GM12878 (cell line): Measurements from ENCODE around the gene ADAMTS4. TPM values are rescaled to one million over a fixed set of nuclear protein-coding genes. Genes with fewer than 3 reads are reported as not detected.

Source experiments
- ATAC-seq: fragments of 200-7000 bp; cut with Tn5 transposase; 3 replicates; pipeline ENCODE4 v1.9.1; 2020; ENCODE audit warnings: mild to moderate bottlenecking, moderate library complexity
- BruUV-seq: library from RNA; stranded (reverse); fragments of 400-500 nt; replicated peaks from 2 replicates; lab custom pipeline; 2021; lab: Mats Ljungman, UMichigan
- CTCF ChIA-PET: fragments of 300-600 bp; sonication (Branson Sonifier 250); formaldehyde crosslinking; extraction: SDS; loops from one replicate; lab custom pipeline; 2021; ENCODE audit warnings: inconsistent platforms; lab: Yijun Ruan, JAX
- POLR2A ChIA-PET: fragments of 350-600 bp; formaldehyde crosslinking; extraction: SDS; loops from one replicate; lab custom pipeline; 2021; ENCODE audit warnings: inconsistent platforms; lab: Charles Lee
- RAD21 ChIA-PET: fragments of 300-600 bp; sonication (Branson Sonifier 250); formaldehyde crosslinking; loops from one replicate; lab custom pipeline; 2023; ENCODE audit warnings: antibody characterized with exemption; ENCODE audit not compliant: unreplicated experiment; lab: Charles Lee
- SMC1A ChIA-PET: fragments of 300-600 bp; sonication (Branson Sonifier 250); formaldehyde crosslinking; loops from one replicate; lab custom pipeline; 2023; ENCODE audit not compliant: unreplicated experiment, uncharacterized antibody; lab: Charles Lee
- DNase-seq: peaks from one replicate; pipeline ENCODE4 v3.0.0-alpha.2; 2011; ENCODE audit warnings: low read depth, low spot score
- FAIRE-seq: peaks from 3 replicates; lab custom pipeline; 2011; peaks lifted over from hg19 to GRCh38; lab: Jason Lieb, UNC
- H2AFZ ChIP-seq: 2 replicates; pipeline ENCODE4 v1.6.0; 2011; ENCODE audit warnings: low read depth, low read length, control low read depth; ENCODE audit not compliant: control insufficient read depth
- H3K27ac ChIP-seq: 2 replicates; pipeline ENCODE4 v1.5.1; 2011; ENCODE audit warnings: control low read depth; ENCODE audit not compliant: control insufficient read depth, insufficient read depth
- H3K27me3 ChIP-seq, 2 experiments: replicated peaks in 1 of 2; 2 replicates each; pipeline versions ENCODE4 v1.6.0 to v1.6.1; 2011; ENCODE audit warnings: low read length in 1 of 2; ENCODE audit not compliant: control insufficient read depth in 2 of 2, insufficient read depth in 2 of 2
- H3K36me3 ChIP-seq, 2 experiments: 2 replicates each; pipeline ENCODE4 v1.5.1; 2011; ENCODE audit warnings: low read length in 1 of 2; ENCODE audit not compliant: control insufficient read depth in 2 of 2, insufficient read depth in 2 of 2
- H3K4me1 ChIP-seq: 2 replicates; pipeline ENCODE4 v1.6.1; 2011; ENCODE audit warnings: mild to moderate bottlenecking, low read length, moderate library complexity, mixed read lengths; ENCODE audit not compliant: control insufficient read depth, insufficient read depth
- H3K4me2 ChIP-seq: 2 replicates; pipeline ENCODE4 v1.6.0; 2011; ENCODE audit warnings: control low read depth; ENCODE audit not compliant: control insufficient read depth, insufficient read depth
- H3K4me3 ChIP-seq: fragments of 200-600 bp; sonication (generic); 2 replicates; pipeline ENCODE4 v1.5.1; 2016
- H3K79me2 ChIP-seq: 2 replicates; pipeline ENCODE4 v1.6.0; 2011; ENCODE audit warnings: low read length; ENCODE audit not compliant: control insufficient read depth, insufficient read depth
- H3K9ac ChIP-seq: 2 replicates; pipeline ENCODE4 v1.8.0; 2011; ENCODE audit warnings: low read length, control low read depth, mixed read lengths; ENCODE audit not compliant: control insufficient read depth, insufficient read depth
- H3K9me3 ChIP-seq: replicated peaks from 3 replicates; pipeline ENCODE4 v1.5.1; 2011; ENCODE audit warnings: mild to moderate bottlenecking, low read length; ENCODE audit not compliant: control insufficient read depth, insufficient read depth
- H4K20me1 ChIP-seq: 2 replicates; pipeline ENCODE4 v1.6.0; 2011; ENCODE audit not compliant: control insufficient read depth, insufficient read depth
- BMI1 ChIP-seq: fragments of 450-650 bp; IDR thresholded peaks from 2 replicates; pipeline ENCODE4 v1.6.1; 2016; ENCODE audit warnings: mild to moderate bottlenecking, moderate library complexity, borderline replicate concordance
- CUX1 ChIP-seq: IDR thresholded peaks from 2 replicates; pipeline ENCODE4 v1.6.1; 2012; ENCODE audit warnings: improper control_type of control experiment, low read depth, low read length; ENCODE audit not compliant: insufficient replicate concordance
- MEF2A ChIP-seq: IDR thresholded peaks from 2 replicates; pipeline ENCODE4 v1.6.1; 2011; ENCODE audit warnings: low read depth, mild to moderate bottlenecking, low read length, moderate library complexity; ENCODE audit not compliant: insufficient read depth
- MEF2B ChIP-seq: fragments of 450-650 bp; IDR thresholded peaks from 2 replicates; pipeline ENCODE4 v1.6.1; 2018; ENCODE audit warnings: mild to moderate bottlenecking, moderate library complexity; ENCODE audit not compliant: partially characterized antibody, poor library complexity, severe bottlenecking
- MLLT1 ChIP-seq: fragments of 450-650 bp; IDR thresholded peaks from 2 replicates; pipeline ENCODE4 v1.6.1; 2016; ENCODE audit warnings: mild to moderate bottlenecking
- MTA2 ChIP-seq: fragments of 450-650 bp; IDR thresholded peaks from 2 replicates; pipeline ENCODE4 v1.6.1; 2016; ENCODE audit warnings: low read depth, mild to moderate bottlenecking, moderate library complexity
- MYB ChIP-seq: fragments of 150-350 bp; IDR thresholded peaks from 2 replicates; pipeline ENCODE4 v1.6.1; 2014; ENCODE audit warnings: mild to moderate bottlenecking, low read depth, low read length, borderline replicate concordance
- SIN3A ChIP-seq: IDR thresholded peaks from 2 replicates; pipeline ENCODE4 v1.6.1; 2012; ENCODE audit warnings: low read depth, low read length, improper control_type of control experiment
- STAT1 ChIP-seq: fragments of 450-650 bp; conservative IDR thresholded peaks from 2 replicates; pipeline ENCODE4 v1.6.1; 2014; ENCODE audit warnings: antibody characterized with exemption, mild to moderate bottlenecking
- TAF1 ChIP-seq: IDR thresholded peaks from 2 replicates; pipeline ENCODE4 v1.6.1; 2011; ENCODE audit warnings: mild to moderate bottlenecking, low read depth, low read length, borderline replicate concordance
- TCF12 ChIP-seq: IDR thresholded peaks from 2 replicates; pipeline ENCODE4 v1.6.1; 2011; ENCODE audit warnings: low read depth, mild to moderate bottlenecking, low read length
- YY1 ChIP-seq: IDR thresholded peaks from 2 replicates; pipeline ENCODE4 v1.6.1; 2011; ENCODE audit warnings: low read depth, mild to moderate bottlenecking, low read length
- ZNF207 ChIP-seq: fragments of 450-650 bp; IDR thresholded peaks from 2 replicates; pipeline ENCODE4 v1.6.1; 2014; ENCODE audit warnings: antibody characterized with exemption, mild to moderate bottlenecking, borderline replicate concordance
- WGBS: methylation state at CpG from one replicate; pipeline ENCODE4 v1.1.6; 2016; ENCODE audit warnings: low lambda C conversion rate; ENCODE audit not compliant: insufficient replicate concordance, insufficient coverage; ENCODE audit errors: missing lambda C conversion rate; 5-methylcytosine and 5-hydroxymethylcytosine counted together
- in situ Hi-C: fragments of 300-500 bp; cut with MboI; formaldehyde crosslinking; loops from 9 replicates; pipeline ENCODE4 v1.14.3; 2018; ENCODE audit warnings: mixed read lengths
- intact Hi-C: fragments of 100-400 bp; cut with micrococcal nuclease; formaldehyde crosslinking; loops from one replicate; pipeline ENCODE4 v1.14.2; 2022; ENCODE audit not compliant: unreplicated experiment
- polyA plus RNA-seq, 11 experiments: library from polyadenylated mRNA; depleted of rRNA in 4 of 11; unstranded in 6 of 11; stranded (reverse) in 5 of 11; fragments of >200 nt; fragmentation: Nextera tagmentation in 4 of 11; fragmentation: Illumina TruSeq in 1 of 11; extraction: Ambion mirVana in 4 of 11; extraction: Trizol in 1 of 11; gene quantifications; 1 replicate in 1 of 11; 2 replicates in 10 of 11; pipeline versions ENCODE4 v1.2.1 to v1.2.3, GENCODE V29; 2011 to 2016; ENCODE audit warnings: inconsistent platforms in 2 of 11, missing spikeins in 2 of 11, low read depth in 1 of 11
- total RNA-seq, 4 experiments: library from RNA; depleted of rRNA in 3 of 4; stranded (reverse); fragments of >200 nt in 3 of 4; fragmentation: Illumina TruSeq in 1 of 4; extraction: Trizol in 1 of 4; gene quantifications; 2 replicates each; pipeline versions ENCODE4 v1.2.1 to v1.2.3, GENCODE V29; 2013 to 2021
- TF ChIP-seq, protein P1 (sequence below): fragments of 450-650 bp; IDR thresholded peaks from 2 replicates; pipeline ENCODE4 v1.6.1; 2017; ENCODE audit warnings: mild to moderate bottlenecking, low read depth, inconsistent platforms; ENCODE audit not compliant: poor library complexity, severe bottlenecking

Gene ADAMTS4
- total and polyA plus RNA-seq, 10 of the 15 experiments (the other 5 are each of a cell fraction or from before 2014, with no cell fraction given), result 0.01 to 0.13 (median 0.05) TPM; not detected in 2

DNA sequence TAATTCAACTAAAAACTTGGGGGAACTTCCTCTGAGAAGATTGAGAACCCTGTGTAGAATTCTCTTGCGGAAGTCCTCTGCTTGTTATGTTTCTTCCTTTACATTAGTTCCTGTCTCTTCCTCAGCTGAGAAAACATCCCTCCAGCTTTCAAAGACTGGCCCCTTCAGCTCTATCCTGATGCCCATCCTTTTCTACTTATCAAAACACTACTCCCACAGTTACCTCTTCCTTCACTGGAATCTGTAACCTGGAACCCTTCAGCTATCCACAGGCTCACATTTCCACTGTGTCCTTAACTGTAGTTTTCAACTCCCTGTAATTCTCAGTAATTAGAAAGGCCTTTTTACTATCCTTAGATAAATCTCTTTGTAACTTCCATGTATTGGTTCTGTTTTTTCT lies 60.4 kb downstream of the ADAMTS4 start:
- no peak for ATAC-seq
- no peak for FAIRE-seq
- DNase-seq, result no peak
- H3K4me2 ChIP-seq, result no peak overlapping the region
- in situ Hi-C loops, result no loop called here
- no peaks in the 10 kb centered on the region for H3K27me3 ChIP-seq
- WGBS, result 100% methylated on average over 1 of the region's 1 CpG
- no peaks in the 10 kb centered on the region for H4K20me1 ChIP-seq
- BruUV-seq, result no TSS peak
- H3K4me1 ChIP-seq, result no peaks in the 10 kb centered on the region
- H3K4me3 ChIP-seq, result no peak overlapping the region
- SMC1A ChIA-PET, result interaction anchor here (0.7 to 4.4 kb wide), 14 partner anchors 9 to 186 kb away, joined by 3 to 26 read pairs (median 4); partner anchors contain the start of genes ARHGAP30, KLHDC9, NIT1 and PFDN2
- H3K79me2 ChIP-seq, result peaks cover 12% of the 10 kb centered on the region
- RAD21 ChIA-PET, result interaction anchor here (1.3 to 2.8 kb wide), 6 partner anchors 21 to 141 kb away, joined by 3 to 15 read pairs (median 4); partner anchors contain the start of genes ARHGAP30, KLHDC9, NIT1 and PFDN2
- TF ChIP-seq, protein P1, sequence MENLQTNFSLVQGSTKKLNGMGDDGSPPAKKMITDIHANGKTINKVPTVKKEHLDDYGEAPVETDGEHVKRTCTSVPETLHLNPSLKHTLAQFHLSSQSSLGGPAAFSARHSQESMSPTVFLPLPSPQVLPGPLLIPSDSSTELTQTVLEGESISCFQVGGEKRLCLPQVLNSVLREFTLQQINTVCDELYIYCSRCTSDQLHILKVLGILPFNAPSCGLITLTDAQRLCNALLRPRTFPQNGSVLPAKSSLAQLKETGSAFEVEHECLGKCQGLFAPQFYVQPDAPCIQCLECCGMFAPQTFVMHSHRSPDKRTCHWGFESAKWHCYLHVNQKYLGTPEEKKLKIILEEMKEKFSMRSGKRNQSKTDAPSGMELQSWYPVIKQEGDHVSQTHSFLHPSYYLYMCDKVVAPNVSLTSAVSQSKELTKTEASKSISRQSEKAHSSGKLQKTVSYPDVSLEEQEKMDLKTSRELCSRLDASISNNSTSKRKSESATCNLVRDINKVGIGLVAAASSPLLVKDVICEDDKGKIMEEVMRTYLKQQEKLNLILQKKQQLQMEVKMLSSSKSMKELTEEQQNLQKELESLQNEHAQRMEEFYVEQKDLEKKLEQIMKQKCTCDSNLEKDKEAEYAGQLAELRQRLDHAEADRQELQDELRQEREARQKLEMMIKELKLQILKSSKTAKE, result no peak
- TF ChIP-seq MLLT1 (no peak), MTA2 (no peak), STAT1 (no peak), MEF2B (no peak), MYB (no peak), SIN3A (no peak), CUX1 (no peak), ZNF207 (no peak), BMI1 (no peak), TAF1 (no peak), YY1 (no peak), MEF2A (no peak), TCF12 (no peak)
- H3K36me3 ChIP-seq, result no peaks in the 10 kb centered on the region
- CTCF ChIA-PET, result interaction anchor here (0.7 to 6.2 kb wide), 19 partner anchors 8 to 303 kb away, joined by 3 to 60 read pairs (median 5); partner anchors contain the start of genes ARHGAP30, KLHDC9, NIT1 and PFDN2
- H3K9me3 ChIP-seq, result no peaks in the 10 kb centered on the region
- no peak overlapping the region for H3K9ac ChIP-seq
- intact Hi-C loops, result no loop called here
- no peak overlapping the region for H2AFZ ChIP-seq
- POLR2A ChIA-PET, result interaction anchor here (0.9 to 1.2 kb wide), 2 partner anchors 11 to 357 kb away, joined by 3 read pairs; no protein-coding TSS in a partner anchor
- no peak overlapping the region for H3K27ac ChIP-seq
